OCI-LY3 (cell line): ENCODE data around the gene ANKRD44.

Experiments
- H2AFZ ChIP-seq: fragments of 200-600, 300-600 bp; shearing (Covaris generic); 2 replicates; pipeline ENCODE4 v1.6.0; 2014; ENCODE audit warnings: antibody characterized with exemption, low read depth, low read length
- H3K27ac ChIP-seq: fragments of 200-600, 300-600 bp; sonication (generic); 2 replicates; pipeline ENCODE4 v1.5.1; 2014; ENCODE audit warnings: mild to moderate bottlenecking, low read length, moderate library complexity, mixed read lengths
- H3K27me3 ChIP-seq: fragments of 200-600, 300-600 bp; sonication (generic); 2 replicates; pipeline ENCODE4 v1.6.1; 2014; ENCODE audit warnings: low read depth, low read length, mixed read lengths
- H3K36me3 ChIP-seq: fragments of 200-600, 300-600 bp; sonication (generic); replicated peaks from 2 replicates; pipeline ENCODE3; 2014; ENCODE audit warnings: low read depth, low read length, mixed read lengths
- H3K4me1 ChIP-seq: fragments of 300-600, 200-600 bp; sonication (generic); 2 replicates; pipeline ENCODE4 v1.6.1; 2014; ENCODE audit warnings: low read length, mixed read lengths
- H3K4me2 ChIP-seq: fragments of 200-600, 300-600 bp; sonication (generic); 2 replicates; pipeline ENCODE4 v1.6.1; 2014; ENCODE audit warnings: low read length, mixed read lengths
- H3K4me3 ChIP-seq: fragments of 300-600, 200-600 bp; sonication (generic); 2 replicates; pipeline ENCODE4 v1.5.1; 2014; ENCODE audit warnings: antibody characterized with exemption, mild to moderate bottlenecking, low read length, moderate library complexity
- H3K79me2 ChIP-seq: fragments of 300-600, 200-600 bp; shearing (Covaris generic); 2 replicates; pipeline ENCODE4 v1.6.1; 2014; ENCODE audit warnings: mild to moderate bottlenecking, low read length, mixed read lengths
- H3K9ac ChIP-seq: fragments of 300-600, 200-600 bp; shearing (Covaris generic); 2 replicates; pipeline ENCODE4 v1.6.0; 2014; ENCODE audit warnings: mild to moderate bottlenecking, low read length, moderate library complexity
- H3K9me3 ChIP-seq: fragments of 200-600, 300-600 bp; shearing (Covaris generic); 2 replicates; pipeline ENCODE4 v1.6.1; 2014; ENCODE audit warnings: low read length, mixed read lengths; ENCODE audit not compliant: insufficient read depth
- H4K20me1 ChIP-seq: fragments of 200-600, 300-600 bp; sonication (generic); 2 replicates; pipeline ENCODE4 v1.6.1; 2016; ENCODE audit warnings: low read length, mixed read lengths; ENCODE audit not compliant: insufficient read depth
- CTCF ChIP-seq: fragments of 200-600, 300-600 bp; sonication (generic); IDR thresholded peaks from 2 replicates; pipeline ENCODE4 v1.5.1; 2014; ENCODE audit warnings: antibody characterized with exemption, low read length, low read depth
- EZH2phosphoT487 ChIP-seq: fragments of 200-600 bp; shearing (Covaris generic); IDR thresholded peaks from 2 replicates; pipeline ENCODE4 v1.6.1; 2018; ENCODE audit warnings: antibody characterized with exemption, mixed run types, low read depth

Gene ANKRD44

DNA sequence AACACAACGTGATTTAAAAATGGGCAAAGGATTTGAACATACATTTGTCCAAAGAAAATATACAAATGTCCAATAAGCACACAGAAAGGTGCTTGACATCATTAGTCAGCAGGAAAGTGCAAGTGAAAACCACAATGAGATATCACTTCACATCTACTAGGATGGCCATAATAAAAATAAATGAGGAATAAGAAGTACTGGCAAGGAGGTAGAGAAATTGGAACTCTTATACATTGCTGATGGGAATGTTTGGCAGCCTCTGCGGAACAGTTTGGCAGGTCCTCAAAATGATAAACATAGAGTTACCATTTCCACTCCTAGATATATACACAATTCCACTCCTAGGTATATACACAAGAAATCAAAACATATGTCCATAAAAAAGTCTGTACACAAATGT lies 333.1 kb downstream of the ANKRD44 start:
- no peaks in the 10 kb centered on the region for H3K79me2 ChIP-seq
- no peaks in the 10 kb centered on the region for H3K4me1 ChIP-seq
- H3K27me3 ChIP-seq, result no peaks in the 10 kb centered on the region
- no peaks in the 10 kb centered on the region for H4K20me1 ChIP-seq
- TF ChIP-seq CTCF (no peak), EZH2phosphoT487 (no peak)
- H3K9ac ChIP-seq, result no peak overlapping the region
- H3K27ac ChIP-seq, result no peak overlapping the region
- H3K4me2 ChIP-seq, result no peak overlapping the region
- H3K4me3 ChIP-seq, result no peak overlapping the region
- no peaks in the 10 kb centered on the region for H3K9me3 ChIP-seq
- no peak overlapping the region for H2AFZ ChIP-seq
- no peaks in the 10 kb centered on the region for H3K36me3 ChIP-seq

DNA sequence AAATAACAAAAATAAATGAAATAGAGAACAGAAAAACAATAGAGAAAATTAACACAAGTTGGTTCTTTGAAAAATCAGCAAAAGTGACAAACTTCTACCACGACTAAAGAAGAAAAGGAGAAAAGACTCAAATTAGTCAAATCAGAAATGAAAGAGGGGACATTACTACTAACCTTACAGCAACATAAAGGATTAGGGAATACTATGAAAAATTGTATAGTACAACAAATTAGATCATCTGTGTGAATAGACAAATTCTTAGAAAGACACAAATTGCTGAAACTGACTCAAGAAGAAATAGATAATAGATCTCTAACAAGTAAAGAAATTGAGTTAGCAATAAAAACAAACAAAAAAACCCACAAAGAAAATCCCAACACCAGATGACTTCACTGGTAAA lies 335.6 kb downstream of the ANKRD44 start:
- Histone ChIP-seq H3K27me3 (no peaks in the 10 kb centered on the region), H3K27ac (no peak overlapping the region), H3K9ac (no peak overlapping the region), H3K36me3 (no peaks in the 10 kb centered on the region), H3K9me3 (no peaks in the 10 kb centered on the region), H4K20me1 (no peaks in the 10 kb centered on the region), H3K4me1 (peaks cover 7% of the 10 kb centered on the region), H3K4me3 (no peak overlapping the region), H3K79me2 (no peaks in the 10 kb centered on the region), H2AFZ (no peak overlapping the region), H3K4me2 (no peak overlapping the region)
- no peak for TF ChIP-seq CTCF
- no peak for TF ChIP-seq EZH2phosphoT487

DNA sequence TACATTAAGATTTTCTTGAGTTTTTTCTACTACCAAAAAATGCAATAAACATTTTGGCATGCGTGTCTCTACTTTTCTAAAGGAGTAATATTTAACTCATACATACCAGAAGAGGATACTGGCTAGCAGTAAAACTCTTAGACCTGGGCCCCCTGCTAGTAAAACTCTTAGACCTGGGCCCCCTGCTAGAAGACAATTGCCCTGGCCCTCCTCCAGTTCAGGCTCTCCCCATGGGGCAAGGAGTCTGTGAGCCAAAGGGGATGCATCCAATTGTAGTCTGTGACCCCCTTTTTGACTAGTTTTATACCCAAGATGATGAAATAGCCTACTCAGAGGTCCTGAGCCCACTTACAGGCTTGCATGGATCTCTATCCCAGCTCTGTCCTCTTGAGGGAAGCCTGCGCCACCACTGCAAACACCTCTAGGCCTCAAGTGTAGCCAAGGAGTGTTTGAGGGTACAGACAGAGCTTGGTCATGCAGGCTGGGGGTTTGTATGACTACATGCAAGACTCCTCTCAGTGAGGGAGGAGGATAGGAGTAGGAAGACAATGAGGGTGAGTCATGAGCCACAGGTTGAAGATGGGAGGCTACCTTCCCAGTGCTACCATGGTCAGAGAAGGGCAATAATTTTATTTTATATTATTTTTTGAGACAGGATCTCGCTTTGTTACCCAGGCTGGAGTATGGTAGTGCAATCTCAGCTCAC lies 338.9 kb downstream of the ANKRD44 start:
- TF ChIP-seq CTCF, result no peak
- TF ChIP-seq EZH2phosphoT487, result no peak
- H3K9me3 ChIP-seq, result no peaks in the 10 kb centered on the region

DNA sequence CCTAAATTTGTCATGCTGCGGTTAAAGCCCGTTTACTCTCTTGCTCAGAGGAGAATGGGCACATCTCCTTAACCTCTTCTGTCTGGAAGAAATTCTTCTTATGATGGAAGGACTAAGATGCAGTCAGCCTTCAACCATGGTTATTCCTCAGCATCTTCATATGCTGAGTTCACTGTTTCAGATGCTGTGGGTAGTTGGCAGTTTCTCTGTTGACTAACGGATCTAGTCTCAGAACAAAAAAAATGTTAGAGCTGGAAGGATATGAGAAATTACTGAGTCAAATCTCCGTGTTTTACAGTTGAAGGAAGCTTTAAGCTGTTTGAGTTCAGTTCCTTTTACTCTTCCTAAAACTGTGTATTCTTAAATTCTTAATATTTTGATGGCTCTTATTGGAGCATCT lies 340.5 kb downstream of the ANKRD44 start:
- H3K4me3 ChIP-seq, result no peak overlapping the region
- no peaks in the 10 kb centered on the region for H3K79me2 ChIP-seq
- peak overlapping the region; percentile 20; the same call in 1 of the 2 replicates for H3K4me2 ChIP-seq
- no peak overlapping the region for H3K27ac ChIP-seq
- no peak for TF ChIP-seq EZH2phosphoT487
- TF ChIP-seq CTCF, result no peak
- H3K27me3 ChIP-seq, result no peaks in the 10 kb centered on the region
- no peak overlapping the region for H3K9ac ChIP-seq
- no peak overlapping the region for H2AFZ ChIP-seq
- no peaks in the 10 kb centered on the region for H4K20me1 ChIP-seq
- H3K4me1 ChIP-seq, result peaks cover 14% of the 10 kb centered on the region
- no peaks in the 10 kb centered on the region for H3K36me3 ChIP-seq
- H3K9me3 ChIP-seq, result no peaks in the 10 kb centered on the region

More for the DNA sequence above, 338.9 kb downstream of the ANKRD44 start:
- H3K27me3 ChIP-seq, result no peaks in the 10 kb centered on the region
- no peak overlapping the region for H3K27ac ChIP-seq
- no peaks in the 10 kb centered on the region for H3K79me2 ChIP-seq
- H3K4me2 ChIP-seq, result no peak overlapping the region
- H3K4me1 ChIP-seq, result peaks cover 14% of the 10 kb centered on the region
- H3K4me3 ChIP-seq, result no peak overlapping the region
- H2AFZ ChIP-seq, result no peak overlapping the region
- no peak overlapping the region for H3K9ac ChIP-seq
- H3K36me3 ChIP-seq, result no peaks in the 10 kb centered on the region
- H4K20me1 ChIP-seq, result no peaks in the 10 kb centered on the region
